LoVo (cell line): ENCODE results near the gene FARS2.

Experiments used
- DNase-seq: peaks from one replicate; pipeline ENCODE4 v3.0.0-alpha.2; 2016; ENCODE audit warnings: low spot score

Gene FARS2

DNA sequence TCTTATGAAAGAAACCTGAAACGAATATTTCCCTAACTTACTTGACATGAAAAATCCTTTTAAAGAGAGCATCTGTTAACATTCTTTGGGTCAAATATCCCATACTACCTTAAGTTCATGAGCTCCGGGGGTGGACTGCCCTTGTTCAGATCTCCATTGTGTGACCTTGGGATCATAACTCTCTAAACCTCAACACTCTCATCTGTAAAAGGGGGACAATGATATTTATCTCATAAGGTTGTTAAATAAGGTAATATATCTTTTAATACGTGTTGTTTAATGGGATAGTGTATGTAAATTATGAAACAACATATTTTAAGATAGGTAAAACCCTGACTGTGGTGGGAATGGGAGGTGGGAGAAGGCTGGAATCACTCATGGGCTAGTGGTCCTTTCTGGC, 326.3 kb downstream of the FARS2 start:
- no peak for DNase-seq

- DNase-seq, result no peak
Observed at GRCh38 chr6:5589422-5590141, 328.3 kb downstream of the FARS2 start.

- DNase-seq, result no peak
Observed at GRCh38 chr6:5590187-5590586, 328.9 kb downstream of the FARS2 start.

- DNase-seq, result no peak
Observed at GRCh38 chr6:5592886-5593519, 331.7 kb downstream of the FARS2 start.

DNA sequence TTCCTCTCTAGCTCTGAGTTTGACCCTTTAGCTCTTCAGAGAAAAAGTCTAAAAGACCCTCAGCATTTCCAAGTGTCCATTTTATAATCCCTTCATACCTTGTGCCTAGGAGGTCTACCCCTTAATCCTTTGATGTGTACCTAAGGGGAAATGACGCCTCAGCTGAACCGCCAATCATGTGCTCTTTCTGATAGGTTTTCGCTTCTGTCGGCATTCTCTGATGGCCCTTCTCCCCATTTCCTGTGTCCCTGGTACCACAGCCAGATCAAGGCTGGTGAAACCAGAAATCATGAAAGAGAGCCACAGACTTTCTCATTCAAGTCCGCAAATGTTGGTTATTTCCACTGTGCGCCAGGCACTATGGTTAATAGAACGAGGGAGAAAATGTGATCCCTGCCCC, 333.9 kb downstream of the FARS2 start:
- no peak for DNase-seq

DNA sequence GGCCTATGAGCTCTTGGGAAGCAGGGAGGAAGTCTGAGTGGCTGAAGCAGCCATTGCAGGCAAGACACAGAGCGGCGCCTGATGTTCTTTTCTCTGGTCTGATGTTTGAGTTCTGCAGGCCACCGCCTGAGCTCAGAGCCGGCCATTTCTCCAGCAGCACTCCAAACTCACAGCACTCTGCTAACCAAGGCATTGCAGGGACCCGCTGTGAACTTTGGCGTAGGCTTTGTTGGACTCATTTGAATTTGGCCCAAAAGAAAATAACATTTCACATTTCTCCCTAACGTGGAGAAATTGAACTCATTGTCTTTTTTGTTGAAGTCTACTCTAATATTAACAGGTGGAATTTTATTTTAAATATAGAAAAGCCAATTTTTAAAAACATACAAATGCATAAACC, 336.1 kb downstream of the FARS2 start:
- DNase-seq, result no peak

DNA sequence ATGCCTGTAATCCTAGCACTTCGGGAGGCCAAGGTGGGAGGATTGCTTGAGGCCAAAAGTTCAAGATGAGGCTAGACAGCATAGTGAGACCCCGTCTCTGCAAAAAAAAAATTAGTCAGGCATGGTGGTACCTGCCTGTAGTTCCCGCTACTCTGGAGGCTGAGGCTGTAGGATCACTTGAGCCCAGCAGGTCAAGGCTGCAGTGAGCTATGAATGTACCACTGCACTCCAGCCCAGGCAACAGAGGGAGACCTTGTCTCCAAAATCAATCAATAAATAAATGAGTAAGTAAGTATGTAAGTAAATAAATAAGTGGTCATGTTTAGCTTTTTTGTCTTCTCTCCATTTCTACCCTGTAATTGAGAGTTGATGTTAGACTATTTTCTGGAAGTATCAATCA, 336.8 kb downstream of the FARS2 start:
- no peak for DNase-seq

DNA sequence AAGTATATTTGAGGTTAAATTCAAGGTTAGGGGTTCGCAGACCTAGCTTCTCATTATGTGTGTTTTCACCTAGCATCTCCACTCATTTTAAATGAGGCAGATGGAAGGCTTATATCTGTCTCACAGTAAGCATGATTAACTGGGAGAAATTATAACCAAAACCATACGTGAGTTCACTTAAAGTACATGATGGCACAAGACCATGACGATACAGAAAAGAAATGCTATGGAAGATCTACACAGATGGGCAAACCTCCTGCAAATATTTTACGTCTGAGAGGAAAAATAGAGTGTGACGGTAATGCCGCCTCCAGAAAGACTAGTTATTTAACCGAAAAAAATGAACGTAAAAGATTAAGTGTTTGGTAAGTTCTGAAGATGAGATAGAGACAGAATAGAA, 337.8 kb downstream of the FARS2 start:
- DNase-seq, result no peak

- DNase-seq, result no peak
Observed at GRCh38 chr6:5605937-5606336, 344.6 kb downstream of the FARS2 start.

DNA sequence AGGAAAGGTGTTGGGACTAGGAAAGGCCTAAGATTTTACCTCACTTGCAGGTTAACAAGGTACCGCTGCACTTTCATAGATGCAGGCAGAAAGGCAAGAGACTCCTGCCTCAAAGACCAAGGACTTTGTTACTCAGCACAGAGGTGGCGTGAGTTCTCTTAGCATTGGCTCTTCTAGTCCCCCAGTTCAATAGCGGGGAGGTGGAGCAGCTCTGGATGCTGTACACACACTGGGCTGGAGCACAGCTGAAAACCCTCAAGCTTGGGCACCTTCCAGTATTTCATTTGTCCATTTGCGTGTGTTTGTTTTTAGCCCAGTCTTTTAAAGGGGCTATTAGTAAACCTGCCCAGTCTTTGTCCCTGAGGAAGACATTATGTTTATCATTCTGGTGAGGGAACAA, 345.2 kb downstream of the FARS2 start:
- no peak for DNase-seq

DNA sequence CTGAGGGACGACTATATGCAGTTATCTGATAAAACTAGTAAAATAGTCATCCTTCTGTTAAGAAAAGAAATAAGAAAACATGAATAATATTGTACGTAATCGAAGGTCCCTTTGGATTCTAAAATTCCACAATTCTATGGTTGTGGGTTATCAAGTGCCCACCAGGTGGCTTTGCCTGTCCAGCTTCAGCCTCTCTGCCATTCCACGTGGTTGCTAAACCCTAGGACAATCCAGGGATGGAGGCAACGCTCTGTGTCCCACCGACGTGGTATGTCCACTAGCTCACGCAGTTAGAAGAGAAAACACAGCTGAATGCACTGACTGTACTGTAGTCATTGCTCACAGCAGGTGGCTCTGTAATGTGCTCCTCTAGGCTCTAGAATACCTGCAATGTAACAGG, 349.3 kb downstream of the FARS2 start:
- no peak for DNase-seq

GRCh38 chr6:5617179-5617578, 355.9 kb downstream of the FARS2 start:
- no peak for DNase-seq

GRCh38 chr6:5619249-5619648, 357.9 kb downstream of the FARS2 start:
- no peak for DNase-seq

GRCh38 chr6:5622276-5623005, 361.1 kb downstream of the FARS2 start:
- DNase-seq, result no peak

- DNase-seq, result no peak
Observed at GRCh38 chr6:5623769-5624168, 362.5 kb downstream of the FARS2 start.

GRCh38 chr6:5624256-5624655, 362.9 kb downstream of the FARS2 start:
- no peak for DNase-seq

- DNase-seq, result no peak
Observed at GRCh38 chr6:5626727-5627426, 365.6 kb downstream of the FARS2 start.

DNA sequence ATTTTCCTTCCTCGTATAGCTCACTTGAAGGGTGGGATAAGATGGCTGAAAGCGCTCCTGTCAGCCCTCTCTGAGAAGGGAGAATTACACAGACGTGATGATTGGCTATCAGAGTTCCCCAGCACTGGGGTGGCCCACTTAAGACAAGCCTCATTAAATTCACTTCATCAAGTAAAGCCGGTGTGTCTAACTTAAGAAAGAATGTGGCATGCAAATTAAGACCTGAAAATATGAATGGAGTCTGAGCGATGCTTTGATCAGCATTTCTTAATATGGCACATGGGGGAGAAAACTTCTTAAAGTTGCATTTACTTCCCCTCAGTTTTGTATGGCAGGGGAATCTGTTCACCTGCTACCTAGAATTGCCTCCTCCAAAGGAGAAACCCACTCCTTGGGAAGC, 369.3 kb downstream of the FARS2 start:
- no peak for DNase-seq

- no peak for DNase-seq
Observed at GRCh38 chr6:5632348-5632935, 371.1 kb downstream of the FARS2 start.

GRCh38 chr6:5634525-5634924, 373.2 kb downstream of the FARS2 start:
- no peak for DNase-seq

DNA sequence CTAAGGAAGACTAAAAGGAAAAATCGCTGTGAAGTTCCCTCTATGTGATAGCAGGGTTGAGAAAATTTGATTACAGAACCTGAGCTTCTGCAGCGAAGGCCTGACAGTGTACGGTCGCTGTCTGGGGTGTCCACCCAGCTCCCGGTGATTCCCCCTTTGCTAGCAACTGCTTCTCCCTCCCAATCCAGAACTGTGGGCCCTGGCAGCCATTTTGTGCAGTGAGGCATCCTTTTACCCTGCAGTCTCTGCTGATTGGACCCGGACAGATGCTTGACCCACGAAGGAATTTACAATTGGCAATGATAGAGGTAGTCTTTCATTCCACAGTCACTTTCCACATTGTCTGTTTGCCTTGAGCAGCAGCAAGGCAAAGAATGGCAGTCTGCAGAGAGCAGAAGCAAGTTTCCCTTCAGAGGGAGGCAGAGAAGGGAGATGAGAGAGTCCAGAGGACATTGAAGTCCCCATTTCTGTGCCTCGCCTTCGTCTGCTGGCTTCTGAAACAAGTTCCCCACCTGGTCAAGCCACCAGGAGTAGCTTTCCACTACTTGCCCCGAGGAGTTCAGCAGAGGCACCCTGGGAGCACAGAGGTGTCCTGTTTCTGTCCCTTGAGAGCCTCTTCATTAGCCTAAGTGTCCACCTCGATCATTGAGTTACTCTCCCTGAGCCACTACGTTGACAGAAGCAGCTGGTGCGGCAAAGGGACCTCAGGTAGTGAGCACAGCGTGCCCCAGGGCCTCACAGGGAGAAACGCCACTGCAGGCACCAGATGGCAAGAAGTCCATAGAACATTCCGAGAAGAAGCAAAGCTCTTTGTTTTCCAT, 375.1 kb downstream of the FARS2 start:
- no peak for DNase-seq
